Measurements from ENCODE around the gene C17orf78.

GRCh38 chr17:37375706-37376105, at the start of gene C17orf78:
- TF ChIP-seq, protein P1, sequence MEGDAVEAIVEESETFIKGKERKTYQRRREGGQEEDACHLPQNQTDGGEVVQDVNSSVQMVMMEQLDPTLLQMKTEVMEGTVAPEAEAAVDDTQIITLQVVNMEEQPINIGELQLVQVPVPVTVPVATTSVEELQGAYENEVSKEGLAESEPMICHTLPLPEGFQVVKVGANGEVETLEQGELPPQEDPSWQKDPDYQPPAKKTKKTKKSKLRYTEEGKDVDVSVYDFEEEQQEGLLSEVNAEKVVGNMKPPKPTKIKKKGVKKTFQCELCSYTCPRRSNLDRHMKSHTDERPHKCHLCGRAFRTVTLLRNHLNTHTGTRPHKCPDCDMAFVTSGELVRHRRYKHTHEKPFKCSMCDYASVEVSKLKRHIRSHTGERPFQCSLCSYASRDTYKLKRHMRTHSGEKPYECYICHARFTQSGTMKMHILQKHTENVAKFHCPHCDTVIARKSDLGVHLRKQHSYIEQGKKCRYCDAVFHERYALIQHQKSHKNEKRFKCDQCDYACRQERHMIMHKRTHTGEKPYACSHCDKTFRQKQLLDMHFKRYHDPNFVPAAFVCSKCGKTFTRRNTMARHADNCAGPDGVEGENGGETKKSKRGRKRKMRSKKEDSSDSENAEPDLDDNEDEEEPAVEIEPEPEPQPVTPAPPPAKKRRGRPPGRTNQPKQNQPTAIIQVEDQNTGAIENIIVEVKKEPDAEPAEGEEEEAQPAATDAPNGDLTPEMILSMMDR (IDR thresholded peaks at IDR 0.05), result no peak
- TF ChIP-seq REST (IDR thresholded peaks at IDR 0.05; ENCODE audit: low read depth, low read length) (no peak), NRF1 (IDR thresholded peaks at IDR 0.05; ENCODE audit: low read depth, low read length) (no peak), EP300 (IDR thresholded peaks at IDR 0.05; ENCODE audit: borderline replicate concordance in 1 of 2, low read depth in 1 of 2, low read length in 1 of 2) (no peak), MAX (IDR thresholded peaks at IDR 0.05; ENCODE audit: low read depth) (no peak), GABPA (IDR thresholded peaks at IDR 0.05; ENCODE audit: low read depth) (no peak), SIN3A (IDR thresholded peaks at IDR 0.05; ENCODE audit: borderline replicate concordance, low read depth, low read length) (no peak), POLR2AphosphoS5 (IDR thresholded peaks at IDR 0.05; ENCODE audit: low read depth, low read length) (no peak), YY1 (IDR thresholded peaks at IDR 0.05; ENCODE audit: low read depth) (no peak)

Data from SK-N-SH (cell line).